PC-3 (cell line): Measurements from ENCODE around the gene FAM120B.

Experiments used
- CTCF ChIP-seq: fragments of 300-600 bp; sonication (generic); conservative IDR thresholded peaks from 2 replicates; pipeline ENCODE4 v1.5.1; 2017; ENCODE audit warnings: antibody characterized with exemption, low read depth, mild to moderate bottlenecking, low read length
- EZH2 ChIP-seq: fragments of 300-600 bp; sonication (generic); IDR thresholded peaks from one replicate; pipeline ENCODE4 v1.6.1; 2017; ENCODE audit warnings: antibody characterized with exemption, mild to moderate bottlenecking, low read length; ENCODE audit not compliant: unreplicated experiment

DNA sequence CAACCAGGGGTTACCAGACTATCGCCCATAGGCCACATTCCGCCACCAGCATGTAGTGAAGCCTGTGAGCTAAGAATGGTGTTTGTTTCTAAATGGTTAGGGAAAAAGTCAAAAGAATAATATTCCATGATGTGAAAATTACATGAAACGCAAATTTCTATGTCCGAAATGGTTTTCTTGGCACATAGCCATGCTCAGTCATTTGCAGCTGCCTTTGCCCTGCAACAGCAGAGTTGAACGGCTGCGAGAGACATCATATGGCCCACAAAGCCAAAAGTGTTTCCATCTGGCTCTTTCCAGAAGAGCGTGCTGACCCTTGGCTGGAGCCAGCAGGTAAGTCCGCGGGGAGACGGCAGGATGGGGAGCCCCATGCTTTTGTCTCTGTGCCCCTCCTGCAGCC is 60.7 kb downstream of the FAM120B start:
- TF ChIP-seq CTCF = no peak
- TF ChIP-seq EZH2 = no peak
